ENCODE measurements around the gene GNB5.

GNB5 gene

DNA sequence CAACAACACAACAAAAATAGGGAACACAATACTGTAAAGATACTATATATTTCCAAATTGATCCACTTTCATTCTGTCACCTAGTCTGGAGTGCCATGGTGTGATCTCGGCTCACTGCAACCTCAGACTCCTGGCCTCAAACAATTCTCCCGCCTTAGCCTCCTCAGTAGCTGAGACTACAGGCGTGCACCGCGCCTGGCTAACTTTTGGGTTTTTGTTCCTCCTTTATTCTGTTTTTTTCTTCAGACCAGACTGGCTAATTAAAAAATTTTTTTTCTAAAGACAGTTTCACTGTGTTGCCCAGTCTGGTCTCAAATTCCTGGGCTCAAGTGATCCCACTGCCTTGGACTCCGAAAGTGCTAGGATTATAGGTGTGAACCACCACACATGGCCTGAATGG is 84.0 kb downstream of the GNB5 start:
- H3K27ac ChIP-seq = peak overlapping the region; percentile 41
- CTCF ChIA-PET = no interaction called here
- POLR2A ChIA-PET (ENCODE audit: low non-redundant PET) = interaction anchor here (0.7 kb wide), 1 partner anchor 119 kb away, joined by 3 read pairs; no protein-coding TSS in a partner anchor
- no peak for DNase-seq (ENCODE audit: low spot score)
- TF ChIP-seq, protein P1, sequence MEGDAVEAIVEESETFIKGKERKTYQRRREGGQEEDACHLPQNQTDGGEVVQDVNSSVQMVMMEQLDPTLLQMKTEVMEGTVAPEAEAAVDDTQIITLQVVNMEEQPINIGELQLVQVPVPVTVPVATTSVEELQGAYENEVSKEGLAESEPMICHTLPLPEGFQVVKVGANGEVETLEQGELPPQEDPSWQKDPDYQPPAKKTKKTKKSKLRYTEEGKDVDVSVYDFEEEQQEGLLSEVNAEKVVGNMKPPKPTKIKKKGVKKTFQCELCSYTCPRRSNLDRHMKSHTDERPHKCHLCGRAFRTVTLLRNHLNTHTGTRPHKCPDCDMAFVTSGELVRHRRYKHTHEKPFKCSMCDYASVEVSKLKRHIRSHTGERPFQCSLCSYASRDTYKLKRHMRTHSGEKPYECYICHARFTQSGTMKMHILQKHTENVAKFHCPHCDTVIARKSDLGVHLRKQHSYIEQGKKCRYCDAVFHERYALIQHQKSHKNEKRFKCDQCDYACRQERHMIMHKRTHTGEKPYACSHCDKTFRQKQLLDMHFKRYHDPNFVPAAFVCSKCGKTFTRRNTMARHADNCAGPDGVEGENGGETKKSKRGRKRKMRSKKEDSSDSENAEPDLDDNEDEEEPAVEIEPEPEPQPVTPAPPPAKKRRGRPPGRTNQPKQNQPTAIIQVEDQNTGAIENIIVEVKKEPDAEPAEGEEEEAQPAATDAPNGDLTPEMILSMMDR (conservative IDR thresholded peaks at IDR 0.05; ENCODE audit: low read depth) = no peak

DNA sequence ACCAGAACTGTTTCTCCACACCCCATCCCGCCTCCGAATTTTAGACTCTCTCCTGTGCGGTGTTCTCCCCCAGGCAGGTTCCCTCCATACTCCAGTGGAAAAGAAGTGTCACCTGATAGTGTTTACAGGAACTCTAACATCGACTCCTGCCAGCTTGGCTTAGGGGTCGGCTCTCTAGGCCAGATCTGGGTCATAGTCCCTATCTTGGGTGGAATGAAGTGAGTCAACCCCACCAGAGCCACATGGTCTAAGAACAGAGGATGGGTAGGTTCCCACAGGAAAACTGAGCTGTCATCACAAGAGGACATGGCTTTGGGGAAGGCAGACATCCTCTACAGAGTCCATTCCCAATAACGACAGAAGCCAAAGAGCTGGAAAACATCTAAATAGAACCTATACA is 84.6 kb downstream of the GNB5 start:
- ChIA-PET POLR2A (ENCODE audit: low non-redundant PET) (no interaction called here), CTCF (no interaction called here)
- DNase-seq (ENCODE audit: low spot score) = no peak
- TF ChIP-seq, protein P1 (conservative IDR thresholded peaks at IDR 0.05; ENCODE audit: low read depth) = no peak
- H3K27ac ChIP-seq = peak overlapping the region; percentile 41

DNA sequence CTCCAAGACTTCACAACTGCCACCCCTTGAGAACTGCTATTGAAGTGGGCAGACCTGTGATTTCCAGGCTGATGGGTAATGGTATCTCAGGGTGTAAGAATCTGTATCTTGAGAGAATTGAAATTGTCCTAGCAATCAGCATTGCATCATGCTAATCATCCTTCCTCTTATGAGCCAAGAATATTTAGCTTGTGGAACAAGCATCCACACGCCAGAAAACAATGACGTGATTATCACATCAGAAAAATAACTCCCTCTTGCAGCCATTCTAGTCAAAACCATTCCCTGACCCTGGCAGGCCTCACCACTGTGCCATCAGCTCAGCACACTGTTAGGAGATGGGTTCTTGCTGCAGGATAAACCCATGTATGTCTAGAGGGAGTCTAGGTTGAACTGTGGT is 85.3 kb downstream of the GNB5 start:
- POLR2A ChIA-PET (ENCODE audit: low non-redundant PET) = no interaction called here
- TF ChIP-seq, protein P1 (conservative IDR thresholded peaks at IDR 0.05; ENCODE audit: low read depth) = no peak
- no peak overlapping the region; the same call in 1 of the 2 replicates for H3K27ac ChIP-seq
- DNase-seq (ENCODE audit: low spot score) = peak; percentile 17
- CTCF ChIA-PET = no interaction called here

DNA sequence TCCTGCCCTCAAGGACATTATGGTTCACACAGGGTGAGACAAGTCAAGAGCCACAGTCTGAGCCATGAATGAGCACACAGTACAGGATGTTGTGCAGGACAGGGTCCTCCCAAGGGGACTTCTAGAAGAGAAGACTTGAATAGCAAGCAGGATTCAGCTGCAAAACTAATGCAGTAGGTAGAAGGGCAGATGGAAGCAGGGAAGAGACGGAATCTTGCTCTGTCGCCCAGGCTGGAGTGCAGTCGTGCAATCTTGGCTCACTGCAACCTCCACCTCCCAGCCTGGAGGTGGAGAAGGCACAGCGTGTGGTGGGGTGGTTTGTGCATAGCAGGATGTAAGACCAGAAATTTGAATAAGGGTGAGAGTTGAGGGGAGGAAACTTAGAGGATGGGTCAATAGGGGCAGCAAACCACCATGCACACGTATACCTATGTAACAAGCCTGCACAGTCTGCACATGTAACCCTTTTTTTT is 86.6 kb downstream of the GNB5 start:
- ChIA-PET CTCF (interaction anchor here (0.7 kb wide), 1 partner anchor 19 kb away, joined by 4 read pairs; no protein-coding TSS in a partner anchor), POLR2A (ENCODE audit: low non-redundant PET) (no interaction called here)
- peak overlapping the region; percentile 92; the same call in 1 of the 2 replicates for H3K27ac ChIP-seq
- no peak for DNase-seq (ENCODE audit: low spot score)
- TF ChIP-seq, protein P1 (conservative IDR thresholded peaks at IDR 0.05; ENCODE audit: low read depth) = no peak

DNA sequence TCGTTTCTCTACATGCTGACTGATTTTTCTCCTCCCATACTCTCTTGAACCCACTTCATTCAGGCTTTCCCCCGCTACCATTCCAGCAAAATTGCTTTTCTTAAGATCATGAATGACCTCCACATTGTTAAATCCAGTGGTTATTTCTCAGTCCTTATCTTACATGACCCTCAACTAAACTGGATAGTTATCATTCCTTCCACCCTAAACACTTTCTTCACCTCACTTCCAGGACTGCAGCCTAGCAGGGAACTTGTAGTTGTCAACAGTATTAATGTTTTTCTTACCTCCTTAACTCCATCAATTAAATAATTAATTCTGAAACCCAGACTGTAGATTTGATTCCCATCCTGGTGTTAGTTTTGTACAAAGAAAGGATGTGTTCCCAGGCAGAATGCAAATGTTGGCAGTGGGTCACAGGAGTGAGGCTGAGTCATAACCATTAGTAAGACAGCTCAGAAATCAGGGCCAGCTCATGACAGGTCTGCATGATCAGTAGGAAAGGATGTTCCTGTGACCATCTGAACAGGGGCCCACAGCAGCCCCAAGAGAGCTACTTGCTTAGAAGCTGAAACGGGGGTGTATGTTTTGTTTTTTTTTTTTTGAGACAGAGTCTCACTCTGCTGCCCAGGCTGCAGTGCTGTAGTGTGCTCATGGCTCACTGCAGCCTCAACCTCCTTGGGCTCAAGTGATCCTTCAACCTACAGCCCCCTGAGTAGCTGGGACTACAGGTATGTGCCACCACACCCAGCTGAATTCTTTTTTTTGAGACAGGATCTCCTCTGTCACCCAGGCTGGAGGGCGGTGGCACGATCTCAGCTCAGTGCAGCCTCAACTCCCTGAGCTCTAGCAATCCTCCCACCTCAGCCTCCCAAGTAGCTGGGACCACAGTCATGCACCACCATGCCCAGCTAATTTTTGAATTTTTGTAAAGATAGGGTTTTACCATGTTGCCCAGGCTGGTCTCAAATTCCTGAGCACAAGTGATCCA is 87.7 kb downstream of the GNB5 start:
- TF ChIP-seq, protein P1 (conservative IDR thresholded peaks at IDR 0.05; ENCODE audit: low read depth) = no peak
- POLR2A ChIA-PET (ENCODE audit: low non-redundant PET) = no interaction called here
- CTCF ChIA-PET = interaction anchor here (0.6 kb wide), 1 partner anchor 71 kb away, joined by 3 read pairs; no protein-coding TSS in a partner anchor
- H3K27ac ChIP-seq = peak overlapping the region; percentile 92; the same call in 1 of the 2 replicates
- DNase-seq (ENCODE audit: low spot score) = peak; percentile 93

DNA sequence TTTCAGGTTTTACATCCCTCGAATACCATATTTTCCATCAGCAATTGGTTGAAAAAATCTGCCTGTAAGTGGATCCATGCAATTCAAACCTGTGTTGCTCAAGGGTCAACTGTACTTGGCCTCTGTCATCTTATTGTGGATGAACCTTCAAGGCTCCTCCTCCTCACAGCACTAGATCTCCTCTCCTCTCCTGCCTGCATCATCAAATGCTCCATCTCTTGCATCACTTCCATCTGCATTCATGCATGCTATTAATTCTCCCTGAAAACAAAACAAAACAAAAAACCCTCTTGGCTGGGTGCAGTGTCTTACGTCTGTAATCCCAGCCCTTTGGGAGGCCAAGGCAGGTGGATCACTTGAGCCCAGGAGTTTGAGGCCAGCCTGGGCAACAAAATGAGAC is 88.7 kb downstream of the GNB5 start:
- ChIA-PET POLR2A (ENCODE audit: low non-redundant PET) (no interaction called here), CTCF (interaction anchor here (0.6 kb wide), 1 partner anchor 72 kb away, joined by 3 read pairs; no protein-coding TSS in a partner anchor)
- peak overlapping the region; percentile 92; the same call in 1 of the 2 replicates for H3K27ac ChIP-seq
- TF ChIP-seq, protein P1 (conservative IDR thresholded peaks at IDR 0.05; ENCODE audit: low read depth) = no peak
- DNase-seq (ENCODE audit: low spot score) = no peak

Data from RWPE1 (cell line).